SU-DHL-6 (cell line): Measurements from ENCODE around the gene TMCC1.

Source experiments
- H2AFZ ChIP-seq: fragments of 200-600 bp; sonication (generic); 2 replicates; pipeline ENCODE4 v1.6.1; 2014; ENCODE audit warnings: low read depth, mild to moderate bottlenecking, moderate library complexity, mixed read lengths, antibody characterized with exemption, low read length; ENCODE audit not compliant: severe bottlenecking
- H3F3A ChIP-seq: fragments of 200-600 bp; shearing (Covaris generic); 2 replicates; pipeline ENCODE4 v1.6.0; 2016; ENCODE audit warnings: antibody characterized with exemption, mild to moderate bottlenecking; ENCODE audit not compliant: insufficient read depth
- H3K27ac ChIP-seq: fragments of 200-600 bp; sonication (generic); 2 replicates; pipeline ENCODE4 v1.5.1; 2016; ENCODE audit warnings: low read depth, mild to moderate bottlenecking, low read length, moderate library complexity, mixed read lengths
- H3K27me3 ChIP-seq: fragments of 200-600 bp; sonication (generic), shearing (Covaris generic); 2 replicates; pipeline ENCODE4 v1.6.0; 2014; ENCODE audit warnings: mild to moderate bottlenecking, low read length
- H3K36me3 ChIP-seq: fragments of 200-600 bp; sonication (generic); 2 replicates; pipeline ENCODE4 v1.6.1; 2014; ENCODE audit warnings: mild to moderate bottlenecking, low read length, mixed read lengths
- H3K4me2 ChIP-seq: fragments of 300-600, 200-600 bp; shearing (Covaris generic), sonication (generic); 2 replicates; pipeline ENCODE4 v1.6.0; 2014; ENCODE audit warnings: low read length, low read depth, mild to moderate bottlenecking; ENCODE audit not compliant: poor library complexity, severe bottlenecking
- H3K4me3 ChIP-seq: fragments of 200-600 bp; sonication (generic); 2 replicates; pipeline ENCODE4 v1.5.1; 2014; ENCODE audit warnings: antibody characterized with exemption, low read length, mild to moderate bottlenecking, mixed read lengths; ENCODE audit not compliant: insufficient read depth, poor library complexity, severe bottlenecking
- H3K79me2 ChIP-seq: fragments of 200-600 bp; sonication (generic); 2 replicates; pipeline ENCODE4 v1.6.1; 2014; ENCODE audit warnings: mild to moderate bottlenecking, low read length, moderate library complexity; ENCODE audit not compliant: insufficient read depth
- H3K9ac ChIP-seq: fragments of 200-600 bp; sonication (generic); 2 replicates; pipeline ENCODE4 v1.7.0; 2014; ENCODE audit warnings: mild to moderate bottlenecking, low read length
- H3K9me2 ChIP-seq: fragments of 200-600 bp; sonication (generic); replicated peaks from 2 replicates; pipeline ENCODE4 v1.6.1; 2014; ENCODE audit warnings: low read length; ENCODE audit not compliant: insufficient read depth
- H3K9me3 ChIP-seq: fragments of 200-600 bp; sonication (generic); 2 replicates; pipeline ENCODE4 v1.6.1; 2014; ENCODE audit warnings: low read length, mixed read lengths; ENCODE audit not compliant: insufficient read depth
- H4K20me1 ChIP-seq: fragments of 200-600 bp; sonication (generic); 2 replicates; pipeline ENCODE4 v1.6.1; 2014; ENCODE audit warnings: low read depth, mild to moderate bottlenecking, antibody characterized with exemption, low read length, moderate library complexity, mixed read lengths
- EZH2phosphoT487 ChIP-seq: fragments of 200-600 bp; sonication (generic), shearing (Covaris generic); conservative IDR thresholded peaks from 2 replicates; pipeline ENCODE4 v1.6.1; 2018; ENCODE audit warnings: mild to moderate bottlenecking, antibody characterized with exemption, low read length, moderate library complexity, mixed read lengths
- TF ChIP-seq, protein P1 (sequence below): fragments of 200-600 bp; sonication (generic); IDR thresholded peaks from one replicate; pipeline ENCODE4 v1.5.1; 2017; ENCODE audit warnings: antibody characterized with exemption, mild to moderate bottlenecking, low read length, moderate library complexity; ENCODE audit not compliant: insufficient read depth, poor library complexity, severe bottlenecking

TMCC1 gene

DNA sequence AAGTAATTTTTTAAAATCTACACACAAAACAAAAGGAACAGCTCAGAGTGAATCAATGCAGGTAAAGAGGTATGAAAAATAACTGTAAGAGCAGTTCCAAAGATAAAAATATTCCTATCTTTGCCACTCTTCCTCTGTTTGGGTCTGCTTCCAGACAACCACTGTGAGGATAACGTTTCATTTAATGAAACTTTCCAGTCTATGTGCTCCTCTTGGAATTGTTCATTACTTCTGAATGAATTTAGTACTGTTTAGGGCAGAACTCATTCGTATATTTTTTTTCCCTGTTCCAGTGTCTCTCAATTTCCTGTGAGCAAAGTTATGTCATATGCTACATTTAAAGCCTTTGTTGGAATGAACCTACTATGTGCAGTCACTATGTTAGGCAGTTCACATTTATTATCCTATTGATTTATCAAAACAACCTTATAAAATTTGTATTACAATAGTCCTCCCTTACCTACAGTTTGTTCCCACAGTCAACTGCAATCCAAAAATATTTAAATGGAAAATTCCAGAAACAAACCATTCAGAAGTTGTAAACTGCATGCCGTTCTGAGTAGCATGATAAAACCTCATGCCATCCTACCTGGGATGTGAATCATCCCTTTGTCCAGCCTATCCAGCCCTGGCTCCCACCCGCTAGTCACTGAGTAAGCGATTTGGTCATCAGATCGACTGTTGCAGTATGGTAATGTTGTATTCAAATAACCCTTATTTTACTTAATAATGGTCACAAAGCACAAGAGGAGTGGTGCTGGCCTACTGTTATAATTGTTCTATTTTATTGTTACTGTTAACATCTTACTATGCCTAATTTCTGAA lies 98.1 kb downstream of the TMCC1 start:
- Histone ChIP-seq H3K36me3 (no peaks in the 10 kb centered on the region), H3K4me3 (no peak overlapping the region), H3K9ac (no peak overlapping the region), H3K4me2 (no peak overlapping the region), H2AFZ (no peak overlapping the region), H3K27me3 (no peaks in the 10 kb centered on the region), H4K20me1 (no peaks in the 10 kb centered on the region), H3K27ac (no peak overlapping the region), H3F3A (no peaks in the 10 kb centered on the region), H3K9me2 (no peaks in the 10 kb centered on the region), H3K79me2 (no peaks in the 10 kb centered on the region), H3K9me3 (no peaks in the 10 kb centered on the region)
- TF ChIP-seq, protein P1, sequence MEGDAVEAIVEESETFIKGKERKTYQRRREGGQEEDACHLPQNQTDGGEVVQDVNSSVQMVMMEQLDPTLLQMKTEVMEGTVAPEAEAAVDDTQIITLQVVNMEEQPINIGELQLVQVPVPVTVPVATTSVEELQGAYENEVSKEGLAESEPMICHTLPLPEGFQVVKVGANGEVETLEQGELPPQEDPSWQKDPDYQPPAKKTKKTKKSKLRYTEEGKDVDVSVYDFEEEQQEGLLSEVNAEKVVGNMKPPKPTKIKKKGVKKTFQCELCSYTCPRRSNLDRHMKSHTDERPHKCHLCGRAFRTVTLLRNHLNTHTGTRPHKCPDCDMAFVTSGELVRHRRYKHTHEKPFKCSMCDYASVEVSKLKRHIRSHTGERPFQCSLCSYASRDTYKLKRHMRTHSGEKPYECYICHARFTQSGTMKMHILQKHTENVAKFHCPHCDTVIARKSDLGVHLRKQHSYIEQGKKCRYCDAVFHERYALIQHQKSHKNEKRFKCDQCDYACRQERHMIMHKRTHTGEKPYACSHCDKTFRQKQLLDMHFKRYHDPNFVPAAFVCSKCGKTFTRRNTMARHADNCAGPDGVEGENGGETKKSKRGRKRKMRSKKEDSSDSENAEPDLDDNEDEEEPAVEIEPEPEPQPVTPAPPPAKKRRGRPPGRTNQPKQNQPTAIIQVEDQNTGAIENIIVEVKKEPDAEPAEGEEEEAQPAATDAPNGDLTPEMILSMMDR = no peak
- no peak for TF ChIP-seq EZH2phosphoT487

DNA sequence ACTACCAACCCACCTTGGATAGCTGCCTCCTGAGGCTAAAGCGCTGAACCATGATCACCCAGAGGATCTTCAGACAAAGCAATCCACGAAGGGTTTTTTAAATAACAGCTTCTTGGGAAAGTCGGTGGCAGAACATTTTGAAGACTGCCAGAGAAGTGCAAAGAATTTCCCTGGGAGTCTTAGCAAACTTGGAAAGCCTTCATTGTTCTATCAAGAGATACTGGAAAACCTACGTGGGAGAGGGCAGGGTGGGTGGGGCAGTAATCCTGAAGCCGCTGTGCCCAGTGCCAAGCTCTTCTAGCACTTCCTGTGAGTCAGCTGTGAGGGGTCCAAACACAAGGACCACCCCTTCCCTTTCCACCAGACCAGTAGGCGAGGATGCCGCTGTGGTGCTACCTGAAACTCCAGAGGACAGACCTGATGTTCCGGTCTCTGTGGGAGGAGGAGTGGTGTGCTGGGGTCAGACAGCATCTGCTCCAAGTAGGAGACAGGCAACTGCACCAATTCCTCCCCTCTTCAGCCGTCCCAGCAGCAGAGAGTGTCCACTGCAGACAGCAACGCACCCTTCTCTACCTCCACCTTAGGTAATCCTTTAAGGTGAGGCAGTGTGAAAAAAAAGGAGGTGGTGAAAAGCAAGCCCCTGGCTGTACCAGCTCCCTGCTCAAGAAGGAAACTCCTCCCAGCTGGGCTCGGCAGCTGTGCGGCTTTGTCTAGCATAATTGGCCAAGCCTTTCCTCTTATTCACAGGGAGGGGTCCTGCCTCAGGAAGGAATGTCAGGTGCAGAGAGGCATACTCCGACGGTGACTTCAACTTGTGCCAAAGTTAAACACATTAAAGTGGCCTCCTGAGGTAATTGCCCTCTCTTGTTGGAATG lies 99.0 kb downstream of the TMCC1 start:
- H3K9me2 ChIP-seq = no peaks in the 10 kb centered on the region
- H3K9ac ChIP-seq = no peak overlapping the region
- H3K27ac ChIP-seq = no peak overlapping the region
- no peaks in the 10 kb centered on the region for H3K27me3 ChIP-seq
- TF ChIP-seq, protein P1 = no peak
- no peak for TF ChIP-seq EZH2phosphoT487
- H2AFZ ChIP-seq = no peak overlapping the region
- H4K20me1 ChIP-seq = no peaks in the 10 kb centered on the region
- no peak overlapping the region for H3K4me2 ChIP-seq
- no peaks in the 10 kb centered on the region for H3F3A ChIP-seq
- H3K79me2 ChIP-seq = no peaks in the 10 kb centered on the region
- H3K9me3 ChIP-seq = no peaks in the 10 kb centered on the region
- no peaks in the 10 kb centered on the region for H3K36me3 ChIP-seq
- H3K4me3 ChIP-seq = no peak overlapping the region

DNA sequence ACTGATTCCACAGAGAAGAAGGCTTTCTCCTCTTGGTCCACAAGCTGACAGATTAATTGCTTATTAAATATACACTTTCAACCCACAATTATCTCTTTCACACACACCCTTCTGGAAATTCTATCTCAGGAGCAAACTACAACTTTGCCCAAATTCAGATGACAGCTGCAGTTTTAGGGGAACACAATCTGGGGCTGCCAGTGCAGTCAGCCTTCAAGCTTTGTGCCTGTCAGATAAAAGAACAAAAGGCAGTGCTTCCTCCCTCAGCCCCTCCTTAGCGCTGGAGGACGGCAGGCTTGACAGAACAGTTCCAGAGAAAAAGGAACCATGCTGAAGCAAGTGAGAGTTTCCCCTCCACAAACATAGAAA lies 99.6 kb downstream of the TMCC1 start:
- H3K4me2 ChIP-seq = no peak overlapping the region
- H3K36me3 ChIP-seq = no peaks in the 10 kb centered on the region
- H3K4me3 ChIP-seq = no peak overlapping the region
- no peak overlapping the region for H2AFZ ChIP-seq
- H3K27ac ChIP-seq = no peak overlapping the region
- no peaks in the 10 kb centered on the region for H3K27me3 ChIP-seq
- H4K20me1 ChIP-seq = no peaks in the 10 kb centered on the region
- H3K79me2 ChIP-seq = no peaks in the 10 kb centered on the region
- no peaks in the 10 kb centered on the region for H3K9me3 ChIP-seq
- H3K9ac ChIP-seq = no peak overlapping the region
- H3F3A ChIP-seq = no peaks in the 10 kb centered on the region
- no peaks in the 10 kb centered on the region for H3K9me2 ChIP-seq
- TF ChIP-seq EZH2phosphoT487 = no peak
- TF ChIP-seq, protein P1 = no peak
